IMR-90 (cell line): ENCODE data around the gene KIAA1328.

Experiments
- MAZ ChIP-seq: IDR thresholded peaks from 2 replicates; pipeline ENCODE4 v1.6.1; 2012; ENCODE audit warnings: low read depth, mild to moderate bottlenecking, low read length, improper control_type of control experiment, moderate library complexity, borderline replicate concordance
- RCOR1 ChIP-seq: IDR thresholded peaks from 2 replicates; pipeline ENCODE4 v1.6.1; 2012; ENCODE audit warnings: mild to moderate bottlenecking, low read length, improper control_type of control experiment; ENCODE audit not compliant: insufficient replicate concordance

DNA sequence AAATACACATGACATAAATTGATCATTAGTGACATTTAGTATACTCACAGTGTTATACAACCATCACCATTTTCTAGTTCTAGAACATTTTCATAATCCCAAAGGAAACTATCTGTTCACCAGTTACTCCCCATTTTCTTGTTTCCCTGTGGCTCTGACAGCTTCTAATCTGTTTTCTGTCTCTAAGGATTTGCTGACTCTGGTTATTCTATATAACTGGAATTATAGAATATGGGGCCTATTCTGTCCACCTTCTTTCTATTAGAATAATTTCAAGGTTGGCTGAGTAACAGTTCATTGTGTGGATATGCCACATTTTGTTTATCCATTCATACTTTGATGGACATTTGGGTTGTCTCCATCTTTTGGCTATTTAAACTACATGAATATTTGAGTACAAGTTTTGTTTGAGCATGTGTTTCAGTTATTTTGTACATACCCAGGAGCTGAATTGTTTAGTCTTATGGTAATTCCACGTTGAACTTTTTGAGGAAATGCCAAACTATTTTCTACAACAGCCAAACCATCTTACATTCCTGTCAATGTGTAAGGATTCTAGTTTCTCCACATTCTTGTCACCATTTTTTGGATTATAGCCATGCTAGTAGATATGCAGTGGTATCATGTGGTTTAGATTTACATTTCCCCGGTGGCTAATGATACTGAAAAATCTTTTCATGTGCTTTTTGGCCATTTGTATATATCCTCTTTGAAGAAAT, 20.5 kb downstream of the KIAA1328 start:
- no peak for TF ChIP-seq RCOR1
- TF ChIP-seq MAZ: no peak
